Transverse colon (tissue), 4 donors: ENCODE results near the gene ZNF526. TPM values are rescaled to one million over a fixed set of nuclear protein-coding genes. Genes with fewer than 3 reads are reported as not detected.
A peak's percentile ranks its signal among the peaks of the same experiment; 100 is the strongest.

Source experiments
- DNase-seq: peaks from one replicate; pipeline ENCODE4 v3.0.0-alpha.2; 2019
- H3K27ac ChIP-seq, 4 donors: fragments of 200-600 bp; sonication (generic); 2 replicates each; pipeline ENCODE4 v1.5.1; 2016 to 2018; ENCODE audit warnings: inconsistent platforms in 4 of 4
- H3K27me3 ChIP-seq: fragments of 200-600 bp; sonication (generic); 2 replicates; pipeline ENCODE4 v1.5.1; 2017; ENCODE audit warnings: inconsistent platforms
- H3K36me3 ChIP-seq, 4 donors: fragments of 200-600 bp; sonication (generic); 2 replicates each; pipeline ENCODE4 v1.5.1; 2017 to 2019; ENCODE audit warnings: inconsistent platforms in 4 of 4
- H3K4me1 ChIP-seq, 4 donors: fragments of 200-600 bp; sonication (generic); 2 replicates each; pipeline ENCODE4 v1.5.1; 2017 to 2020; ENCODE audit warnings: inconsistent platforms in 4 of 4
- H3K4me3 ChIP-seq, 4 donors: fragments of 200-600 bp; sonication (generic); 1 replicate in 1 of 4; 2 replicates in 3 of 4; pipeline versions ENCODE4 v1.5.1 to v1.6.1; 2017 to 2019; ENCODE audit warnings: inconsistent platforms in 4 of 4
- H3K9me3 ChIP-seq, 2 donors: fragments of 200-600 bp; sonication (generic); 2 replicates each; pipeline ENCODE4 v1.5.1; 2017 to 2019; ENCODE audit warnings: inconsistent platforms in 2 of 2
- CTCF ChIP-seq, 5 experiments: fragments of 200-600 bp in 3 of 5; fragments of 450-650 bp in 2 of 5; sonication (generic) in 3 of 5; IDR thresholded peaks; 1 replicate in 2 of 5; 2 replicates in 3 of 5; pipeline ENCODE4 v1.5.1; 2016 to 2017; ENCODE audit warnings: antibody characterized with exemption in 5 of 5, inconsistent platforms in 3 of 5, mild to moderate bottlenecking in 2 of 5, moderate library complexity in 1 of 5
- EP300 ChIP-seq: sonication (generic); formaldehyde crosslinking; IDR thresholded peaks from one replicate; pipeline ENCODE4 v1.6.1; 2017; ENCODE audit warnings: antibody characterized with exemption, low read depth
- POLR2A ChIP-seq: fragments of 450-650 bp; IDR thresholded peaks from one replicate; pipeline ENCODE4 v1.6.1; 2016; ENCODE audit warnings: antibody characterized with exemption, mild to moderate bottlenecking, moderate library complexity
- POLR2AphosphoS5 ChIP-seq, 3 donors: sonication (generic); formaldehyde crosslinking; IDR thresholded peaks; one replicate each; pipeline ENCODE4 v1.6.1; 2016; ENCODE audit warnings: antibody characterized with exemption in 3 of 3
- WGBS, 2 donors: methylation state at CpG; one replicate each; pipeline ENCODE4 v1.1.5; 2018; ENCODE audit warnings: low coverage in 1 of 2; 5-methylcytosine and 5-hydroxymethylcytosine counted together
- in situ Hi-C, 4 donors: fragments of 200-750 bp; cut with MboI; loops; one replicate each; pipeline versions ENCODE4 v1.15.0 to v1.15.1; 2017; ENCODE audit warnings: low sequenced_read_pairs in 3 of 4, low pct_ligation_motif_present in 1 of 4, low pct_unique_long_range_greater_than_20kb in 1 of 4
- intact Hi-C: fragments of 100-400 bp; cut with DNase I; formaldehyde crosslinking; loops from one replicate; pipeline ENCODE4 v1.15.1; 2023; ENCODE audit warnings: low total_unique reads
- total RNA-seq, 4 donors: library from RNA; depleted of rRNA; stranded (reverse); fragments of >200 nt; gene quantifications; one replicate each; pipeline ENCODE4 v1.1.0, GENCODE V29; 2016

The ZNF526 gene
- total RNA-seq, 4 donors from 2014 or later, result 6.4 to 19.5 (median 6.8) TPM

- Histone ChIP-seq H3K27me3 (no peaks in the 10 kb centered on the region), H3K27ac (peak overlapping the region; percentile 27 to 66 (median 47)), H3K4me1 (peaks cover 0 to 37% (median 6%) of the 10 kb centered on the region in 4 donors), H3K4me3 (no peak overlapping the region), H3K36me3 (peaks cover 0 to 23% (median 10%) of the 10 kb centered on the region in 4 donors), H3K9me3 (no peaks in the 10 kb centered on the region)
- intact Hi-C loops, result no loop called here
- 61 to 62% methylated on average over 2 to 6 of the region's 6 CpGs for WGBS, 2 donors
- DNase-seq, result peak; percentile 56
- in situ Hi-C loops, result no loop called here
- TF ChIP-seq EP300 (no peak), CTCF (IDR thresholded peaks at IDR 0.05) (no peak), POLR2AphosphoS5 (IDR thresholded peaks at IDR 0.05) (no peak), POLR2A (no peak)
Observed at GRCh38 chr19:42201489-42202289, 18.4 kb upstream of the ZNF526 start.

- in situ Hi-C loops, result no loop called here
- H3K4me3 ChIP-seq, result no peak overlapping the region
- 64 to 74% methylated on average over 3 to 5 of the region's 5 CpGs for WGBS, 2 donors
- no peak for DNase-seq
- H3K9me3 ChIP-seq, result no peaks in the 10 kb centered on the region
- TF ChIP-seq POLR2AphosphoS5 (IDR thresholded peaks at IDR 0.05), result no peak
- no peak for TF ChIP-seq CTCF (IDR thresholded peaks at IDR 0.05)
- no peak for TF ChIP-seq EP300
- no peak for TF ChIP-seq POLR2A
- peaks cover 3 to 37% (median 4%) of the 10 kb centered on the region in 4 donors for H3K4me1 ChIP-seq
- H3K36me3 ChIP-seq, result peaks cover 0 to 23% (median 10%) of the 10 kb centered on the region in 4 donors
- no peaks in the 10 kb centered on the region for H3K27me3 ChIP-seq
- intact Hi-C loops, result no loop called here
- H3K27ac ChIP-seq, result peak overlapping the region in 3 of 4 donors; percentile 18 to 66 (median 38)
Observed at GRCh38 chr19:42202290-42202880, 17.7 kb upstream of the ZNF526 start.

- DNase-seq, result no peak
- TF ChIP-seq POLR2A (no peak), EP300 (no peak), CTCF (IDR thresholded peaks at IDR 0.05) (no peak), POLR2AphosphoS5 (IDR thresholded peaks at IDR 0.05) (no peak)
- Histone ChIP-seq H3K36me3 (peaks cover 0 to 23% (median 9%) of the 10 kb centered on the region in 4 donors), H3K4me3 (no peak overlapping the region), H3K4me1 (peaks cover 0 to 27% (median 3%) of the 10 kb centered on the region in 4 donors), H3K27me3 (no peaks in the 10 kb centered on the region), H3K27ac (no peak overlapping the region), H3K9me3 (no peaks in the 10 kb centered on the region)
- intact Hi-C loops (no loop called here), in situ Hi-C loops (no loop called here)
- WGBS, 2 donors, result 77% methylated on average over 2 of the region's 2 CpGs; no CpG with 5 or more reads in 1 of the 2 donors
Observed at GRCh38 chr19:42203700-42204099, 16.4 kb upstream of the ZNF526 start.

GRCh38 chr19:42204664-42205063, 15.4 kb upstream of the ZNF526 start:
- Histone ChIP-seq H3K36me3 (peaks cover 0 to 26% (median 5%) of the 10 kb centered on the region in 4 donors), H3K4me3 (no peak overlapping the region), H3K9me3 (no peaks in the 10 kb centered on the region), H3K27me3 (no peaks in the 10 kb centered on the region), H3K4me1 (peaks cover 0 to 20% (median 3%) of the 10 kb centered on the region in 4 donors), H3K27ac (no peak overlapping the region)
- intact Hi-C loops, result no loop called here
- 85 to 91% methylated on average over 6 of the region's 6 CpGs for WGBS, 2 donors
- TF ChIP-seq EP300, result no peak
- TF ChIP-seq POLR2A, result no peak
- TF ChIP-seq POLR2AphosphoS5 (IDR thresholded peaks at IDR 0.05), result no peak
- TF ChIP-seq CTCF (IDR thresholded peaks at IDR 0.05), result no peak
- no peak for DNase-seq
- in situ Hi-C loops, result no loop called here
